ENCODE data around the gene ARMH2. TPM values are rescaled to one million over a fixed set of nuclear protein-coding genes. Genes with fewer than 3 reads are reported as not detected.

ARMH2 gene
- total and polyA plus RNA-seq, 9 of the 15 experiments (the other 6 are each of a cell fraction or from before 2014, with no cell fraction given) = not detected

DNA sequence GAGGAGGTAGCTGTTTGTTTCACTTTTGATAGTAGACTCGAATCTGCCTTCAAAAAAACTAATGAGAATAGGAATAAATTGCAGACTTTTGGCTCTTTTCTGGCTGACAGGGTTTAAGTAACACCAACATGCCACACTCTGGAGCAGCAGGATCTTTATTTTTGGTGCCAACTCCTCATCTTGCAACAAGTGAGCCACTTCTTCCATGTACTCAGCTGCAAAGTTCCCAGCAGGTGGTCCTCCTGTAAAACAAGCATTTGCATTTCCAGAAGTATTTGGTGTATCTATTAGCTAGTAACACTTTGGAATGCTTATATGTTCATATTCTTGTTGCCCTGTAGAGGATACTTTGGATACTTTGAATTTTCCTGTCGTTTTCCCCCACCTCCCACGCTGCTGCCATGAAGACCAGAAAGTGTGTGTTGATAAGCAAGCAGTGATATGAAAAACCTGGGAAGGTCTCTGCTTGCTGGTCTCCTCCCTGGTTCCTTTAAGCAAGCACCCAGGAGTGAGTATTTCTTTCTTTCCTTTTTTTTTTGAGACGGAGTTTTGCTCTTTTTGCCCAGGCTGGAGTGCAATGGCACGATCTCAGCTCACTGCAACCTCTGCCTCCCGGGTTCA lies 1.0 kb downstream of the ARMH2 start:
- CTCF ChIA-PET (ENCODE audit: low intra/inter-chr PET ratio) = no interaction called here
- FAIRE-seq = no peak
- no peak for ATAC-seq
- Histone ChIP-seq H3K9me3 (replicated peaks; ENCODE audit: control insufficient read depth, insufficient read depth, low read depth, low read length) (no peaks in the 10 kb centered on the region), H3K79me2 (ENCODE audit: control insufficient read depth, insufficient read depth, low read length) (no peaks in the 10 kb centered on the region), H3K36me3 (ENCODE audit: control insufficient read depth, insufficient read depth, low read length) (no peaks in the 10 kb centered on the region), H2AFZ (ENCODE audit: low read depth, low read length) (no peak overlapping the region; the same call in 1 of the 2 replicates), H3K4me3 (no peak overlapping the region), H3K27me3 (ENCODE audit: control insufficient read depth in 2 of 2, insufficient read depth in 2 of 2, low read length in 2 of 2) (peaks cover 0 to under 1% of the 10 kb centered on the region in 2 experiments; a peak in 1 of 5 replicates), H3K27ac (ENCODE audit: extremely low read depth, low read depth, low read length) (no peak overlapping the region), H4K20me1 (replicated peaks; ENCODE audit: control insufficient read depth, insufficient read depth, low read length) (no peaks in the 10 kb centered on the region), H3K4me1 (replicated peaks in 1 of 2; ENCODE audit: control insufficient read depth in 2 of 2, insufficient read depth in 2 of 2, low read length in 2 of 2) (peaks cover 3 to 6% of the 10 kb centered on the region in 2 experiments; a peak in 2 of 5 replicates), H3K9me1 (ENCODE audit: control insufficient read depth, insufficient read depth, low read length) (no peaks in the 10 kb centered on the region), H3K9ac (ENCODE audit: insufficient read depth in 1 of 2, low read depth in 2 of 2, low read length in 2 of 2) (no peak overlapping the region), H3K4me2 (ENCODE audit: insufficient read depth, low read length) (no peak overlapping the region)
- TF ChIP-seq GATA2 (CRISPR knock-in tag; IDR thresholded peaks at IDR 0.05) = no peak
- TF ChIP-seq LARP7 (IDR thresholded peaks at IDR 0.05) = no peak
- intact Hi-C loops (cut with micrococcal nuclease) = no loop called here
- BruUV-seq (replicated peaks) = no TSS peak
- WGBS (ENCODE audit: insufficient coverage, low coverage, missing lambda C conversion rate) = 14% methylated on average over 6 of the region's 6 CpGs
- DNase-seq (ENCODE audit: extremely low read depth in 1 of 4, low spot score in 3 of 4) = no peak
- POLR2A ChIA-PET = interaction anchor here (1.2 to 2.5 kb wide), 4 partner anchors 7 to 22 kb away, joined by 3 to 12 read pairs (median 5); partner anchors contain the start of gene GMNN
- in situ Hi-C loops (cut with MboI) = no loop called here

DNA sequence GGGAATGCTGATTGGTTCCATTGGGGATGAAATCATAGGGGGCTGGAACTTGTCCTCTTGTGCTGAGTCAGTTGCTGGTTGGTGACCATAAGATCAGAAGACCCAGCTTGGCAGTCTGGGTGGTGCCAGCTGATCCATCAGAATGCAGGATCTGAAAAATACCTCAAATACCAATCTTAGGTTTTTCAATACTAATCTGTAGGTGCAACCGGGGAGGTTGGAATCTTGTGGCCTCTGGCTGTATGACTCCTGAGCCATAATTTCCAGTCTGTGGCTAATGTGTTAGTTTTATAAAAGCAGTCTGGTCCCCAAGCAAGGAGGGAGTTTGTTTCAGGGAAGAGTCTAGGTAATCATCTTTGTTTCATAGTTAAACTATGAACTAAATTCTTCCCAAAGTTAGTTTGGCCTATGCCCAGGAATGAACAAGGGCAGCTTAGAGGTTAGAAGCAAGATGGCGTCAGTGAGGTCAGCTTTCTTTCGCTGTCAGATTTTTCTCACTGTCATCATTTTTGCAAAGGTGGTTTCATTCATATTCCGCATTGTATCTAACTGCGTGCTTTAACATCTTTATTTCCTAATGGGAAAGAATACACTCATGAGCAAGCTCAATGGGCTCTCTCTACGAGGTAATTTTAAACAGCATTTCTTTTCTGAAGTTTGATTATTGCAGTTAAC lies 2.0 kb downstream of the ARMH2 start:
- 78% methylated on average over 6 of the region's 6 CpGs for WGBS (ENCODE audit: insufficient coverage, low coverage, missing lambda C conversion rate)
- H2AFZ ChIP-seq (ENCODE audit: low read depth, low read length) = peak overlapping the region; percentile 26; the same call in 1 of the 2 replicates
- H3K27me3 ChIP-seq (ENCODE audit: control insufficient read depth in 2 of 2, insufficient read depth in 2 of 2, low read length in 2 of 2) = no peaks in the 10 kb centered on the region
- in situ Hi-C loops (cut with MboI) (no loop called here), intact Hi-C loops (cut with micrococcal nuclease) (no loop called here)
- H3K4me1 ChIP-seq (replicated peaks in 1 of 2; ENCODE audit: control insufficient read depth in 2 of 2, insufficient read depth in 2 of 2, low read length in 2 of 2) = peaks cover 3 to 6% of the 10 kb centered on the region in 2 experiments; a peak in 2 of 5 replicates
- no peaks in the 10 kb centered on the region for H4K20me1 ChIP-seq (replicated peaks; ENCODE audit: control insufficient read depth, insufficient read depth, low read length)
- ChIA-PET CTCF (ENCODE audit: low intra/inter-chr PET ratio) (no interaction called here), POLR2A (interaction anchor here (1.2 to 2.5 kb wide), 2 partner anchors 10 to 21 kb away, joined by 3 to 12 read pairs; partner anchors contain the start of gene GMNN)
- H3K4me3 ChIP-seq = no peak overlapping the region
- no peaks in the 10 kb centered on the region for H3K9me1 ChIP-seq (ENCODE audit: control insufficient read depth, insufficient read depth, low read length)
- no peak for ATAC-seq
- no peak for DNase-seq (ENCODE audit: extremely low read depth in 1 of 4, low spot score in 3 of 4)
- BruUV-seq (replicated peaks) = no TSS peak
- H3K9me3 ChIP-seq (replicated peaks; ENCODE audit: control insufficient read depth, insufficient read depth, low read depth, low read length) = no peaks in the 10 kb centered on the region
- H3K9ac ChIP-seq (ENCODE audit: insufficient read depth in 1 of 2, low read depth in 2 of 2, low read length in 2 of 2) = no peak overlapping the region
- no peak for FAIRE-seq
- TF ChIP-seq KDM4B (IDR thresholded peaks at IDR 0.05; ENCODE audit: borderline replicate concordance in 2 of 2, low read depth in 1 of 2) (no peak), GTF2A2 (tag; IDR thresholded peaks at IDR 0.05) (no peak), MAFF (IDR thresholded peaks at IDR 0.05; ENCODE audit: low read length) (0 out of 2 replicates have a peak, but pooled peaks have one; percentile 8), YY1 (IDR thresholded peaks at IDR 0.05; ENCODE audit: borderline replicate concordance in 1 of 3, control insufficient read depth in 1 of 3, extremely low read depth in 1 of 3, insufficient read depth in 3 of 3, insufficient read length in 1 of 3, insufficient replicate concordance in 2 of 3, low read depth in 1 of 3, low read length in 2 of 3) (no peak), MEIS2 (IDR thresholded peaks at IDR 0.05; ENCODE audit: partially characterized antibody) (no peak), TOE1 (IDR thresholded peaks at IDR 0.05; ENCODE audit: borderline replicate concordance) (no peak), TOE1 (CRISPR knock-in tag; IDR thresholded peaks at IDR 0.05; ENCODE audit: borderline replicate concordance, low read depth) (no peak), ZNF316 (IDR thresholded peaks at IDR 0.05) (peak; percentile 47)
- TF ChIP-seq, protein P1, sequence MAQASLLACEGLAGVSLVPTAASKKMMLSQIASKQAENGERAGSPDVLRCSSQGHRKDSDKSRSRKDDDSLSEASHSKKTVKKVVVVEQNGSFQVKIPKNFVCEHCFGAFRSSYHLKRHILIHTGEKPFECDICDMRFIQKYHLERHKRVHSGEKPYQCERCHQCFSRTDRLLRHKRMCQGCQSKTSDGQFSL (CRISPR knock-in tag; IDR thresholded peaks at IDR 0.05) = no peak
- TF ChIP-seq, protein P1 (tag; IDR thresholded peaks at IDR 0.05) = peak in 1 of 2 experiments; percentile 70; a peak in 1 of 4 replicates
- no peaks in the 10 kb centered on the region for H3K79me2 ChIP-seq (ENCODE audit: control insufficient read depth, insufficient read depth, low read length)
- H3K27ac ChIP-seq (ENCODE audit: extremely low read depth, low read depth, low read length) = no peak overlapping the region
- no peaks in the 10 kb centered on the region for H3K36me3 ChIP-seq (ENCODE audit: control insufficient read depth, insufficient read depth, low read length)
- H3K4me2 ChIP-seq (ENCODE audit: insufficient read depth, low read length) = no peak overlapping the region

Data from K562 (cell line).